GM18870 (cell line): Measurements from ENCODE around the gene VASP.
"Not testable (repeated sequence)": the region's sequence is repeated elsewhere in the genome, so short reads cannot be mapped to it uniquely, and the experiment has no call there.

Experiments used
- ATAC-seq: cut with Tn5 transposase; IDR thresholded peaks from one replicate; pipeline ENCODE4 v1.9.1; 2021; ENCODE audit warnings: moderate library complexity; ENCODE audit not compliant: unreplicated experiment

VASP gene

GRCh38 chr19:45496349-45496953, 10.8 kb upstream of the VASP start:
- no peak for ATAC-seq

- ATAC-seq: no peak
These were observed 9.5 kb upstream of the VASP start for GRCh38 chr19:45497791-45498190.

- ATAC-seq: no peak
These were observed 8.7 kb upstream of the VASP start, which contains the start of gene PPM1N for GRCh38 chr19:45498411-45499195. TSS of gene PPM1N (plus strand) at chr19:45498443. CDS start at chr19:45498473, 30 bp downstream.

- no peak for ATAC-seq
These were observed 7.8 kb upstream of the VASP start for GRCh38 chr19:45499196-45500180.

- no peak for ATAC-seq
These were observed 6.2 kb upstream of the VASP start for GRCh38 chr19:45500918-45501729.

GRCh38 chr19:45501730-45502014, 5.6 kb upstream of the VASP start:
- no peak for ATAC-seq

- no peak for ATAC-seq
These were observed 5.2 kb upstream of the VASP start for GRCh38 chr19:45502111-45502510.

- ATAC-seq: no peak
These were observed 3.4 kb upstream of the VASP start for GRCh38 chr19:45503909-45504308.

- no peak for ATAC-seq
These were observed 1.9 kb upstream of the VASP start for GRCh38 chr19:45505151-45505995.

GRCh38 chr19:45505996-45506245, 1.4 kb upstream of the VASP start:
- no peak for ATAC-seq

- ATAC-seq: peak; percentile 37
These were observed 862 bp upstream of the VASP start for GRCh38 chr19:45506246-45506988.

GRCh38 chr19:45507872-45508416, 665 bp downstream of the VASP start:
- no peak for ATAC-seq

- no peak for ATAC-seq
These were observed 1.2 kb downstream of the VASP start for GRCh38 chr19:45508417-45508860.

- ATAC-seq: no peak
These were observed 1.8 kb downstream of the VASP start for GRCh38 chr19:45508861-45509691.

GRCh38 chr19:45509692-45510015, 2.4 kb downstream of the VASP start:
- no peak for ATAC-seq

- ATAC-seq: not testable (repeated sequence)
These were observed 3.1 kb downstream of the VASP start for GRCh38 chr19:45510352-45510751.

GRCh38 chr19:45511074-45511473, 3.8 kb downstream of the VASP start:
- ATAC-seq: no peak

GRCh38 chr19:45512881-45513483, 5.7 kb downstream of the VASP start:
- ATAC-seq: no peak
